ENCODE results near the gene DIRAS1. TPM values are rescaled to one million over a fixed set of nuclear protein-coding genes. Genes with fewer than 3 reads are reported as not detected.

The DIRAS1 gene
- total and polyA plus RNA-seq, 2 experiments from 2014 or later: 2.6 to 4.9 TPM

DNA sequence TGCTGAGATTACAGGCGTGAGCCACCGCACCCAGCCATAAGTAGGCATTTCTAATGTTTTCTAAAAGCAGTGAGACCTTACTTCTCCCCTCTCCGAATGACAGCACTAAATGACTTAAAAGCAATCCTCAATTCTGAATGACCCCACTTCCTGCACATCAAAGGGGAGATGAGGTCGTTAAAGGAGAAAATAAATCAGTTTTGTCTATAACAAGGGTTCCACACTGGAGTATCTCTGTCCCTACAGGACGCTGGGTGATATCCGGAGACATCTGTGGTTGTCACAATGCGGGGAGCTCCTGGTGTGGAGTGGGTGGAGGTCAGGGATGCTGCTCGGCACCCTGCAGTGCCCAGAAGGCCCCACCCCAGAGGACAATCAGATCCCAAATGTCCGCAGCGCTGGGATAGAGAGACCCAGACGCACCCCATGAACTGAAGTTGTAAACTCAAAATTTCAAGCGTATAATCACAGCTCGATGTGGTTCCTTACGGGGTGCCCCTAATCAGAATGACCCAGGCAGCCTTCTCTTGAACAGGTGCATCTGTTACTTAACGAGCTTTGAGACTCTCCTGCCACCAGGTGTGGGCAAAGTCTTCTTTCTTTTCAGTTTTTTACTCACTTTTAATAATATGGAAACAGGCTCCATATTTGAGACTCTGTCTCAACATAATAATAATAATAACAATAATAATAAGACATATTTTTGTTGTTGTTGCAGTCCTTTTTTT is 21.6 kb downstream of the DIRAS1 start:
- H3K79me2 ChIP-seq (ENCODE audit: insufficient read depth): no peaks in the 10 kb centered on the region
- H3K9me2 ChIP-seq (ENCODE audit: insufficient read depth): no peaks in the 10 kb centered on the region
- no peak overlapping the region for H3K27ac ChIP-seq
- H3K9ac ChIP-seq: no peak overlapping the region
- no peak overlapping the region for H2AFZ ChIP-seq
- no peaks in the 10 kb centered on the region for H4K20me1 ChIP-seq (ENCODE audit: insufficient read depth)
- peaks cover 24% of the 10 kb centered on the region for H3K27me3 ChIP-seq (replicated peaks; ENCODE audit: insufficient read depth)
- H3K36me3 ChIP-seq (ENCODE audit: low read depth): no peaks in the 10 kb centered on the region
- 62% methylated on average over 15 of the region's 15 CpGs for whole genome bisulfite sequencing, 2 experiments (ENCODE audit: low coverage in 1 of 2, low lambda C conversion rate in 2 of 2, missing lambda C conversion rate in 2 of 2)
- no peaks in the 10 kb centered on the region for H3F3A ChIP-seq (ENCODE audit: insufficient read depth)
- in situ Hi-C loops (cut with MboI): no loop called here
- TF ChIP-seq EZH2phosphoT487 (IDR thresholded peaks at IDR 0.05; ENCODE audit: insufficient read depth, low read depth) (no peak), EZH2 (IDR thresholded peaks at IDR 0.05; ENCODE audit: insufficient read depth, poor library complexity, severe bottlenecking) (no peak)
- H3K9me3 ChIP-seq (ENCODE audit: low read depth): no peaks in the 10 kb centered on the region
- H3K4me2 ChIP-seq (ENCODE audit: unreplicated experiment): no peak overlapping the region
- no peak overlapping the region for H3K4me3 ChIP-seq
- DNase-seq: no peak
- H3K4me1 ChIP-seq (ENCODE audit: insufficient read depth): no peaks in the 10 kb centered on the region

- H3K9me2 ChIP-seq (ENCODE audit: insufficient read depth): no peaks in the 10 kb centered on the region
- H3K9me3 ChIP-seq (ENCODE audit: low read depth): no peaks in the 10 kb centered on the region
- no peak overlapping the region for H3K4me3 ChIP-seq
- H3K4me2 ChIP-seq (ENCODE audit: unreplicated experiment): no peak overlapping the region
- no peaks in the 10 kb centered on the region for H3K4me1 ChIP-seq (ENCODE audit: insufficient read depth)
- no peaks in the 10 kb centered on the region for H3K36me3 ChIP-seq (ENCODE audit: low read depth)
- no peak overlapping the region for H3K27ac ChIP-seq
- no peak overlapping the region for H3K9ac ChIP-seq
- H3K27me3 ChIP-seq (replicated peaks; ENCODE audit: insufficient read depth): peaks cover 3% of the 10 kb centered on the region; the same call in 1 of the 2 replicates
- in situ Hi-C loops (cut with MboI): no loop called here
- H3F3A ChIP-seq (ENCODE audit: insufficient read depth): no peaks in the 10 kb centered on the region
- H4K20me1 ChIP-seq (ENCODE audit: insufficient read depth): no peaks in the 10 kb centered on the region
- no peak overlapping the region for H2AFZ ChIP-seq
- no peak for DNase-seq
- no peak for TF ChIP-seq EZH2 (IDR thresholded peaks at IDR 0.05; ENCODE audit: insufficient read depth, poor library complexity, severe bottlenecking)
- TF ChIP-seq EZH2phosphoT487 (IDR thresholded peaks at IDR 0.05; ENCODE audit: insufficient read depth, low read depth): no peak
- 38 to 39% methylated on average over 5 of the region's 5 CpGs for WGBS, 2 experiments (ENCODE audit: low coverage in 1 of 2, low lambda C conversion rate in 2 of 2, missing lambda C conversion rate in 2 of 2)
- no peaks in the 10 kb centered on the region for H3K79me2 ChIP-seq (ENCODE audit: insufficient read depth)
Observed at GRCh38 chr19:2694196-2694595, 27.0 kb downstream of the DIRAS1 start.

GRCh38 chr19:2693492-2694160 is 27.5 kb downstream of the DIRAS1 start:
- Histone ChIP-seq H3K4me3 (no peak overlapping the region), H3K4me2 (ENCODE audit: unreplicated experiment) (no peak overlapping the region), H3K9me3 (ENCODE audit: low read depth) (no peaks in the 10 kb centered on the region), H3K4me1 (ENCODE audit: insufficient read depth) (no peaks in the 10 kb centered on the region), H3K9ac (no peak overlapping the region), H3K27me3 (replicated peaks; ENCODE audit: insufficient read depth) (peaks cover 3% of the 10 kb centered on the region; the same call in 1 of the 2 replicates), H4K20me1 (ENCODE audit: insufficient read depth) (no peaks in the 10 kb centered on the region), H3K36me3 (ENCODE audit: low read depth) (no peaks in the 10 kb centered on the region), H3K27ac (no peak overlapping the region), H2AFZ (no peak overlapping the region), H3K9me2 (ENCODE audit: insufficient read depth) (no peaks in the 10 kb centered on the region), H3F3A (ENCODE audit: insufficient read depth) (no peaks in the 10 kb centered on the region), H3K79me2 (ENCODE audit: insufficient read depth) (no peaks in the 10 kb centered on the region)
- no peak for TF ChIP-seq EZH2 (IDR thresholded peaks at IDR 0.05; ENCODE audit: insufficient read depth, poor library complexity, severe bottlenecking)
- no peak for TF ChIP-seq EZH2phosphoT487 (IDR thresholded peaks at IDR 0.05; ENCODE audit: insufficient read depth, low read depth)
- no peak for DNase-seq
- 38 to 39% methylated on average over 12 of the region's 12 CpGs for WGBS, 2 experiments (ENCODE audit: low coverage in 1 of 2, low lambda C conversion rate in 2 of 2, missing lambda C conversion rate in 2 of 2)
- in situ Hi-C loops (cut with MboI): no loop called here

DNA sequence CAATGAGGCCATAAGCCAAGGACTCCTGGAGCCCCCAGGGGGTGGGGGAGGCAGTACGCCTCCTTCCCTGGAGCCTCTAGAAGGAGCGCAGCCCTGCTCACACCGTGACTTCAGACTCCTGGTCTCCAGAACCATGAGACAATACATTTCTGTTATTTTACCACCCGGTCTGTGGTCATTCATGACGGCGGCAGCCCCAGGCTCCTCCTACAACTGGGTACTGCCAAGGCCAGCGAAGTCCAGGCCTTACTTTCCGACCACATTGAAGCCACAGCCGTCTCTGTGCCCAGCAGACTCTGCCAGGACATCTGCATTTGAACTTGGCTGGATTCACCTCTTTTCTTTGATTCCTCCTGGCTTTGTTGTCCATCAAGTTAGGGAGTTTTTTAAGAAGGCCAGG is 29.2 kb downstream of the DIRAS1 start:
- Histone ChIP-seq H3K27ac (no peak overlapping the region), H3K4me3 (no peak overlapping the region), H4K20me1 (ENCODE audit: insufficient read depth) (no peaks in the 10 kb centered on the region), H3K79me2 (ENCODE audit: insufficient read depth) (no peaks in the 10 kb centered on the region), H3K9me3 (ENCODE audit: low read depth) (no peaks in the 10 kb centered on the region), H3K4me1 (ENCODE audit: insufficient read depth) (no peaks in the 10 kb centered on the region), H3K9me2 (ENCODE audit: insufficient read depth) (no peaks in the 10 kb centered on the region), H3F3A (ENCODE audit: insufficient read depth) (no peaks in the 10 kb centered on the region), H3K9ac (no peak overlapping the region), H3K36me3 (ENCODE audit: low read depth) (no peaks in the 10 kb centered on the region), H3K27me3 (replicated peaks; ENCODE audit: insufficient read depth) (peaks cover 3% of the 10 kb centered on the region; the same call in 1 of the 2 replicates), H3K4me2 (ENCODE audit: unreplicated experiment) (no peak overlapping the region), H2AFZ (no peak overlapping the region)
- DNase-seq: no peak
- 72 to 73% methylated on average over 9 of the region's 9 CpGs for WGBS, 2 experiments (ENCODE audit: low coverage in 1 of 2, low lambda C conversion rate in 2 of 2, missing lambda C conversion rate in 2 of 2)
- TF ChIP-seq EZH2phosphoT487 (IDR thresholded peaks at IDR 0.05; ENCODE audit: insufficient read depth, low read depth) (no peak), EZH2 (IDR thresholded peaks at IDR 0.05; ENCODE audit: insufficient read depth, poor library complexity, severe bottlenecking) (no peak)
- in situ Hi-C loops (cut with MboI): no loop called here
